ENCODE data around the gene MAGEF1.
A peak's percentile ranks its signal among the peaks of the same experiment; 100 is the strongest.

Gene MAGEF1

DNA sequence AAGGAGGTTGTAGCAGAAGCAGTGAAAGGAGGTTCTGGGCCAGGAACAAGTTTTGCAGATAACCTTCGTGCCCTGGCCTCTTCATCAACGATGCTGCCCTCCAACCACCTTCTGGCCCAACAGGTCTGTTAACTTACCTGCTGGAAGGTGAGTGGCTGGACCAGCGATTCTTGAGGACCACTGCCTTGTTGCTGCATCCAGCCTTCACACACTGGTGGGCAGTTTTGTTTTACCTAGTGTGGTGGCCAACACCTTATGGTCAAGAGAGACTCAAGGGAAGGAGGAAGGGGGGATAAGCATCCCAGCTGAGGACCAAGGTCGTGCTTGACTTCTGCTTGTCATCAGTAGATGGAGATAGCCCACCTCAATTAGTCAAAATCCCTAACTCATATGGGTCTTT is 7.8 kb upstream of the MAGEF1 start:
- no peak for DNase-seq

DNA sequence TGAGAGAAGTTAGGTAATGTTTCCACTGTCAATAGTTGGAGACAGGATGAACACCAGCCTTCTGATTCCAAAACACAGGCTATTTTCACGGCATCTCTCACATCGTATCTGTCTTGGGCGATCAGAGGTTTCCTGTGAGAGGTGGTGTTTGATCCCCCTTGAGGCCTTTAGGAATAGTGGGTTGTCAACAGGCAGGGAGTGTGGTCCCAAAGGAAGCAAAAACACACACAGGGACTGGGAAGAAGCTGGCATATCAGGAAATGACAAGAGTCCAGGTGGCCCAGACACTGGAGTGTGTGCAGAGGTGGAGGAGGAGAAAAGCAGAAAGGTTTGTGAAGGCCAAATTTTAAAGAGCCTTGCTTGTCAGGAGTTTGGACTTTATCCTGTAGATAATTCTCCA is 6.6 kb upstream of the MAGEF1 start:
- DNase-seq, result no peak

- DNase-seq, result no peak
These were observed 5.6 kb upstream of the MAGEF1 start for GRCh38 chr3:184717399-184717983.

- no peak for DNase-seq
These were observed 4.9 kb upstream of the MAGEF1 start for GRCh38 chr3:184716622-184717398.

GRCh38 chr3:184715943-184716621 is 4.2 kb upstream of the MAGEF1 start:
- DNase-seq, result no peak

DNA sequence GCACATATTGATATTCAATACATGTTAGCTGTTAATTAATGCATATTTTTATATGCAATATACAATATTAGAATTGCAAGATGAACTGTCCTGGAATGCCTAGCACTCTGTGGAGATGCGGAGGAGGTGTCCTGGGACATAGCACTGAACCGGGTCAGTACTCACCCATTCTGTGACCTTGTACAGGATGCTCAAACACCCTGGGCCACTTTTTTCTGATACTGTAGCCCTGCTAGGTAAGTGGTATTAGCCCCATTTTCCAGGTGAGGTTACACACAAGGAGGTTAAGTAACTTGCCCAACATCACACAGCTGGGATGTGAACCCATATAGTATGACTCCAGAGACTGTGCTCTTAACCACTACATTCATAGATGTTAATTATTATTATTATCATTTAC is 1.7 kb upstream of the MAGEF1 start:
- DNase-seq, result no peak

GRCh38 chr3:184713040-184713355 is 1.1 kb upstream of the MAGEF1 start:
- DNase-seq, result no peak

GRCh38 chr3:184712248-184713039 is 580 bp upstream of the MAGEF1 start:
- DNase-seq, result no peak

GRCh38 chr3:184710870-184711492 is 883 bp downstream of the MAGEF1 start:
- DNase-seq, result peak in 2 of 5 donors; percentile 13 to 68

DNA sequence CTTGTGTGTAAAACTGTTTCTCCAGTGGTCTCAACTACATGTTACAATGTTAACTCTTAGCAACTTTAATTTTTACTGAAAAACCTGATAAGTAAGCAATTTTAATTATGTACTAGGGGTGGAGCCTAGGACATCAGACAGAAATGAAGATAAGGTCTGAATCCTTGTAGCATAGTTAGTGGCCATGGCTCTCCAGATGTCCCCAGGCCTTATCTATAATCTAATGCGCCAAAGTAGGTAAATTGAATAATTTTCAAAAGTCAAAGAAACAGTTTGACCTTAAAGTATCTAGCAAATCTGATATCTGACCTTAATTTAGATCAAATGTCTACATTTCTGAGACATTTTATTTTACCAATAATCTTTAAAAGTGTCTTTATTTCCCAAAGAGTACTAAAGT is 8.2 kb downstream of the MAGEF1 start:
- no peak for DNase-seq

DNA sequence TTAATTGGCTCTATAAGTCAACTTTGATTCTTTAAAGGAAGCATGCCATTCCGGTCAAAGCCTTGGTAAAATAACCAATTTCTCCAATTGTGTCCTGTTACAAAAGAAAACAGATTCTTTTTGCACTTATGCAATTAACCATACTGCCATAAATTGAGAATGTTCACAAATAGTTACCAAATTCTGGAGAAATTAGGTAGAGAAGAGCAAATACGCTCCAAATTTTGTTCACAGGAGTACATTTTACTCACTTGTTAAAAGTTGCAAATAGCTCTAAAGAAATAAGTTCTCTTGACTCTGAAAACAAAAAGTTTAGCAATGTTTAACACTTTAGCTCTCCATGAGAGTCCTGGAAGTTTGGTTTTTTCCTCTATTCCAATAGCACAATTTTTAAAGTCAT is 11.1 kb downstream of the MAGEF1 start:
- DNase-seq, result no peak

DNA sequence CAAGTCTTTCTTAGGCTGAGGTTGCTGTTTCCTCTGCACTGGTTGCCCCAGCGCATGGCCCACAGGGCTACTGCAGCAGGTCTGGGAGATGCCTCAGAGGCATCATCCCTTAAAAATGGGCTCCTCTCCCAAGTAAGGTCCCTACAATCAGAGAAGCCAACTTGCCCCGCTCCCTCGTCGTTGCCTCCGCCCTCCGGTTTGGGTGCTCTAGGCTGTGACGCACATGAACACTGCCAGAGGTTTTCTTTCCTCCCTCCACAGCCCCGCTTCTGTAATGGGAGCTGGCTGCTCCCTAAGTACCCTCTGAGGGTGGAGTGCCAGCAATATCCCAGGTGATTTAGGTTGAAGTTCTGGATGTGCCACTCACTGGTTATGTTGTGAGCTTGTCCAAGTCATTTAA is 14.0 kb downstream of the MAGEF1 start:
- no peak for DNase-seq

- DNase-seq, result no peak
These were observed 15.2 kb downstream of the MAGEF1 start for GRCh38 chr3:184696697-184697096.

DNA sequence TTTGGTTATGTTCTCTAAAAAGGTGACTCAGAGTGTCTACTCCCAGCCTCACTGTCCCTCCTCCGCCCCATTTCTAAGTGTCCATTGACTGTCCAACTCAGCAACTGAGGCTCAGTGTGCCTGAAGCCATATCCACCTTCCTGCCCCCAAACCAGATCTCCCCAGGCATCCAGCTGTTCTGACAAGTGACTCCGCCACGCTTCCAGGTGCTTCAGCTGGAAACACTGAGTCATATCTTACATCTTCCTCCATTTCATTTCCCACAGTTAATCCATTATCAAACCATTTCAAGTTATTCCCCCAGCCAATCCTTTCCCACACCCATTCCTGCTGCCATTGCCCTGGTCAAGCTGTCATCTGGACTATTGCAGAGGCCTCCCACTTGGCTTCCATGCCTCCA is 17.1 kb downstream of the MAGEF1 start:
- no peak for DNase-seq

DNA sequence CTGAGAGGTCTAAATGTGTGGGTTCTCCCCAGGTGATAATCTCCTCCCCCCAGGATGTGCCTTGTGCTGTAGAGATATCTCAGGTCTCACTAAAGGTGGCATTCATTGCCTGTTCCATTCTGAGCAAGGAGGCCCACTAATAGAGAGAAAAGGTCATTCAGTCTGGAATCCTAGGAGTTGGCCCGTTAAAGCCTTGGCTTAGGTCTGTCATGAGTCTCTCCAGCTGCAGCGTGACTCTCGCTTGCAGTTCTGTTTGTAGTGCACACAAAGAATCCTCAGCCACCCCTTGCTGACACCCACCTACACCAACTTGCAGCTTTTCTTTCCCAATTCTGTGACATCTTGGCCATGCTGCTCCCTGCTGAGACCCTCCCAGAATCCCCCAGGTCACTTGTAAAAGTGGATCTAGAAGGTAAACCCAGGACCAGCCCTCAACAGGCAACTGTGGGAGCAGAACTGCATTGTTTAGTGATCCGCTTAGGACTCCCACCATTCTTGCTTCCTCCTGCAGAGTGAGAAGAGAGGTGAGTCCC is 17.7 kb downstream of the MAGEF1 start:
- no peak for DNase-seq

DNA sequence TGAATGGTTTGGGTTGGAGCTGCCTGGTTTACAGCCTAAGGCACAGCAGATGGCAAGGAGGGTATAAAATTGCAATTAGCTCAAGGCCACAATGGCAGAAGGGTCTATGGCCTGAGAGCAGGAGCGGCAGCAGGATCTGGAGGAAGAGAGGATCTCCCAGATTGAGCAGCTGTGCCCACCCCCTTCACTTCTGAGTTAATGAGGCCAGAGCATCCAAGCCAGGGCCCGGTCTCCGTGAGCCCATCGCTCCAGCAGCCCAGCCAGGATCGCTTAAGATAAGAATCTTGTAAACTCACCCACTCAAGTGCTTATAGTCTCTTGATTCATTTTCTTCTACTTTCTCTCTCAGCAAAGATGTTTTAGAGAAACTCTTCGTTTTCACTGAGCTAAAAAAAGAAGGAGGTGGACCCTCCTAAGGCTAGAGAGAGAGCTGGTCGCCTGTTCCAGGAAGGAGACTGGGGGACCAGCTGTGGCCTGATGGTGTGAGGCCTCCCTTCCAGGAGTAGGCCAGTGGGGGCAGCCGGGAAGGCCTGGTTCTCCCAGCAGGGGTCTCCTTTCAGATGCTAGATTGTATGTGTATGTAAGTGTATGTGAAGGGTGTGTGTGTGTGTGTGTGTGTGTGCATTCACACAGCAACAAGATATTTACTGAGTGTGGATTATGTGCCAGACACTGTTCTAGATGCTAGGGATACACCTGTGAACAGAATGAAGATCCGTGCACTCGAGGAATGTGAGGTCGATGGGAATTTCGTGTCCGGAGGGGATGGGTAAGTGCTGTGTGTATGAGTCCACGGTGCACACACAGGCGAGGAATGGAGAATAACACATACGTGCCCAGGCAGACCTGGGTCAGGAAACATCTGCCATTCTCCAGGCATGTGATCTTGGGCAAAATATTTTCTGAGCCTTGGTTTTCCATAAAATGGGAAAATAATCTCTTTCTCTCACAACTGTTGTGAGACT is 18.6 kb downstream of the MAGEF1 start:
- DNase-seq, result no peak

DNA sequence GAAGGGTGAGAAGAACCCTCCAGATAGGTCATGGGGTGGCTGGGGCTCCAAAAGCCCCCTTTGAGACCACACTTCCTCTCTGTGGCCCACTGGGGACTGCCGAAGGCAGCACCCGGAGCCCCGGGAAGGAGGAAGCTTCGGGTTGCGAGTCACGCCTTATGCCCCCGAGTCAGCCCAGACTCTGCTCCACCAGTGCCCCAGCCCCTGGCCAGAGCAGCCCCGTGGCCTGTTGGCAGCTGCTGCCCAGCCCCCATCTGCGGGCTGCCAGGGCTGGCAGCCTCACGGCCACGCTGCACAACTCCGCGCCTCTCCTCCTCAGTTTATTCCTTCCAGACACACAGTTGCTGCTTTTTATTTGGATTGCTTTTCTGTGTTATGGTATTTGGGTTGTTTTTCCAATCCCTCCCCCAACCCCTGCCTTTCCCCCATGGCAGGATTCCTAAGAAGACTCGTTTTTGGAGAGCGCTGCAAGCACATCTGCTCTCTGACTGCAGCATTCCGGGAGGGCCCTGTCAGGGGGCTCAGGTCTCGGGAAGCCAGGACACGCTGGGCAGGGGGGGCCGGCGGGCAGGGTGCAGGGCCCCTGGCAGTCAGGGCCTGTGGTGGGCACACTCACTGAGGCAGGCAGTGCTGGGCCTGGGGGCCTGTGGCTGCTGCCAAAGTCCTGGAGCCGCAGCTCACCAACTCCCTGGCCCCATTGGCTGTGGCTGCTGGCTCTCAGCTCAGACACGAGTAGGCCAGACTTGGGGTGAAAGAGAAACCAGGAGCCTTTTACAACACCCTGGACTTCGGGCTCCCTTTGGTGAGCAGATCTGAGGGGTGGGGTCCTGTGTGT is 20.2 kb downstream of the MAGEF1 start:
- no peak for DNase-seq

DNA sequence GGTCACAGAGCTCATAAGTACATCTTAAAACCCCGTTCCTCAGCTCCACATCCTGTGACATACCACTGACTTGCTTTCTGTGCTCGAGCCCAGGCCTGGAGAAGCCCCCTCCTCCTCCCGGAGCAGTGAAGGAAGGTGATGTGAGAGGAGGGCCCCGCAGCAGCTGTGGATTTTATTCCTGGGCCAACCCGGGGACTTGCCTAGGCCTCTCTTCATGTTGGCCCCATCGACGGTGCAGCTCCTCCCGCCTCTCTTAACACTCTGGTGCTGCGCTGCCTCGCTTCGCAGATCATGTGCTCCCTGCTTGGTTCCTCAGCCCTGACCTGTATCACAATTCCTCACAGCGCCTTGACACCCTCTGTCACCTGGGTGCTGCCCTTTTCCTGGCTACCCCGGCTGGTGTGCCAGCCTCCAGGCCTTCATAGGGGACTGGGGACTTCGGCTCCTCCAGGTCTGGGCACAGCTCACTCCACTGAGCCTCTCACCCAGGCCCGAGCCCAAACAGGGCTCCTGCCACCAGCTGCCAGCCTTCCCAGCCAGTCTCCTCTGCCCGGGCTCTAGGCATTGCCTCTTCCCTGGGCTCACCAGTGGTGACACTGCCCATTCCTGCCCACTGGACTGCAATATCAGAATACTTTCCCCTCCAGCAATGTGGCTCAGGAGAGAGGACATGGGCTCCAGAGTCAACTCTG is 21.5 kb downstream of the MAGEF1 start:
- DNase-seq, result no peak

DNA sequence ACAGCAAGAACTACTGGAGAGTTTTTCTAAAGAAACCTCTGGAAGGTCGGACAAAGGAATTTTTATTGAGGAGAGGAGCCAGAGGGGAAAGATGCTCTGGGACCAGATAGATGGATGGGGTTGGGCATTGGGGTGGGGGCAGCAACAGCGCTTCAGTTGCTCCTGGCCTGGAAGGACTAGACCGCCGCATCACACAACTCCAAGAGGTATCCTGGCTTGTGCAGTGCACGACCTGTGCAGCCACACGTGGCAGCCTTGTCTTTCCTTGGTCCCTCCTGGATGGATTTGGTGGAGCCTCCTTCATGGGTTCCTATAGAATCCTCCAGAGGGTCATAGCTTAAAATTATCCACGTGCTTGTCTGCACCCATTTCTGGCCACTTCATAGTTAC is 23.0 kb downstream of the MAGEF1 start:
- DNase-seq, result no peak

Measured in T-helper 1 cell (primary cell).